Spleen (tissue), 7 donors: ENCODE results near the gene MCC.

ENCODE experiments used
- POLR2A ChIP-seq, 3 donors: fragments of 450-650 bp; IDR thresholded peaks; one replicate each; pipeline ENCODE4 v1.5.1; 2017; ENCODE audit warnings: antibody characterized with exemption in 3 of 3, mild to moderate bottlenecking in 1 of 3
- POLR2AphosphoS5 ChIP-seq, 3 donors: sonication (generic); formaldehyde crosslinking; IDR thresholded peaks; one replicate each; pipeline ENCODE4 v1.5.1; 2017; ENCODE audit warnings: antibody characterized with exemption in 3 of 3
- TF ChIP-seq, protein P1 (sequence below), 11 experiments: fragments of 200-600 bp in 7 of 11; fragments of 450-650 bp in 4 of 11; sonication (generic) in 4 of 11; IDR thresholded peaks in 8 of 11; conservative IDR thresholded peaks in 3 of 11; 1 replicate in 7 of 11; 2 replicates in 4 of 11; pipeline versions ENCODE4 v1.4.0 to v1.8.0; 2016 to 2021; ENCODE audit warnings: antibody characterized with exemption in 11 of 11, inconsistent platforms in 4 of 11, mild to moderate bottlenecking in 1 of 11
- donor health status: DM: no; HTN: no; CAD: no; lungs with moderate emphysema.
- donor health status: DM: no; HTN: no; CAD: no.
- donor health status: DM: no; HTN: no; CAD: no.

DNA sequence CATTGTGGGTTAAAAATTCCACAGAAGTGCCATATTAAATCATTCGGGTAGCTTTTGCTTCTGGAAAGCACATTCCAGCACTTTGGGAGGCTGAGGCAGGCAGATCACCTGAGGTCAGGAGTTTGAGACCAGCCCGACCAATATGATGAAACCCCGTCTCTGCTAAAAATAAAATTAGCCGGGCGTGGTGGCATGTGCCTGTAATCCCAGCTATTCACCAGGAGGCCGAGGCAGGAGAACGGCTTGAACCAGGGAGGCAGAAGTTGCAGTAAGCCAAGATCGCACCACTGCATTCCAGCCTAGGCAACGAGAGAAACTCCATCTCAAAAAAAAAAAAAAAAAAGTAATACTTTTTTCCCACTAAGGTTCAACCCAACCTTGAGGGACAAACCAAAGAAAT, 243.3 kb downstream of the MCC start:
- TF ChIP-seq POLR2A (IDR thresholded peaks at IDR 0.05) (no peak), POLR2AphosphoS5 (IDR thresholded peaks at IDR 0.05) (no peak)
- TF ChIP-seq, protein P1, sequence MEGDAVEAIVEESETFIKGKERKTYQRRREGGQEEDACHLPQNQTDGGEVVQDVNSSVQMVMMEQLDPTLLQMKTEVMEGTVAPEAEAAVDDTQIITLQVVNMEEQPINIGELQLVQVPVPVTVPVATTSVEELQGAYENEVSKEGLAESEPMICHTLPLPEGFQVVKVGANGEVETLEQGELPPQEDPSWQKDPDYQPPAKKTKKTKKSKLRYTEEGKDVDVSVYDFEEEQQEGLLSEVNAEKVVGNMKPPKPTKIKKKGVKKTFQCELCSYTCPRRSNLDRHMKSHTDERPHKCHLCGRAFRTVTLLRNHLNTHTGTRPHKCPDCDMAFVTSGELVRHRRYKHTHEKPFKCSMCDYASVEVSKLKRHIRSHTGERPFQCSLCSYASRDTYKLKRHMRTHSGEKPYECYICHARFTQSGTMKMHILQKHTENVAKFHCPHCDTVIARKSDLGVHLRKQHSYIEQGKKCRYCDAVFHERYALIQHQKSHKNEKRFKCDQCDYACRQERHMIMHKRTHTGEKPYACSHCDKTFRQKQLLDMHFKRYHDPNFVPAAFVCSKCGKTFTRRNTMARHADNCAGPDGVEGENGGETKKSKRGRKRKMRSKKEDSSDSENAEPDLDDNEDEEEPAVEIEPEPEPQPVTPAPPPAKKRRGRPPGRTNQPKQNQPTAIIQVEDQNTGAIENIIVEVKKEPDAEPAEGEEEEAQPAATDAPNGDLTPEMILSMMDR (IDR thresholded peaks at IDR 0.05 in 8 of 11, conservative IDR thresholded peaks at IDR 0.05 in 3 of 11), result no peak
